DND-41 (cell line): ENCODE measurements around the gene ORC4.
"Not testable (repeated sequence)": the region's sequence is repeated elsewhere in the genome, so short reads cannot be mapped to it uniquely, and the experiment has no call there.

Experiments used
- ATAC-seq: fragments of 200-7000 bp; cut with Tn5 transposase; 3 replicates; pipeline ENCODE4 v1.9.1; 2021; ENCODE audit warnings: low read depth; ENCODE audit not compliant: insufficient read depth
- DNase-seq: peaks from one replicate; pipeline ENCODE4 v3.0.0-alpha.2; 2020
- H2AFZ ChIP-seq: 2 replicates; pipeline ENCODE4 v1.6.0; 2012; ENCODE audit warnings: low read depth, low read length
- H3K27ac ChIP-seq: 2 replicates; pipeline ENCODE4 v1.5.1; 2012; ENCODE audit warnings: low read length, inconsistent platforms
- H3K27me3 ChIP-seq: fragments of 200-600 bp; sonication (generic); 2 replicates; pipeline ENCODE4 v1.6.0; 2012; ENCODE audit warnings: low read length, mild to moderate bottlenecking, inconsistent platforms; ENCODE audit not compliant: insufficient read depth, poor library complexity
- H3K36me3 ChIP-seq: 2 replicates; pipeline ENCODE4 v1.5.1; 2012; ENCODE audit warnings: low read length, inconsistent platforms; ENCODE audit not compliant: insufficient read depth
- H3K4me1 ChIP-seq: 2 replicates; pipeline ENCODE4 v1.5.1; 2012; ENCODE audit warnings: mild to moderate bottlenecking, low read length; ENCODE audit not compliant: insufficient read depth
- H3K4me2 ChIP-seq: 2 replicates; pipeline ENCODE4 v1.6.0; 2012; ENCODE audit warnings: mild to moderate bottlenecking, moderate library complexity, low read length, inconsistent platforms; ENCODE audit not compliant: insufficient read depth
- H3K4me3 ChIP-seq, 2 experiments: fragments of 200-600 bp in 1 of 2; shearing (Covaris generic) in 1 of 2; 2 replicates each; pipeline ENCODE4 v1.5.1; 2012 to 2016; ENCODE audit warnings: inconsistent platforms in 2 of 2, low read length in 2 of 2, mild to moderate bottlenecking in 2 of 2, low read depth in 1 of 2, moderate library complexity in 1 of 2
- H3K79me2 ChIP-seq: 2 replicates; pipeline ENCODE4 v1.6.0; 2012; ENCODE audit warnings: low read length, inconsistent platforms; ENCODE audit not compliant: insufficient read depth
- H3K9ac ChIP-seq: 2 replicates; pipeline ENCODE4 v1.6.0; 2012; ENCODE audit warnings: low read depth, mild to moderate bottlenecking, inconsistent platforms, low read length, moderate library complexity
- H3K9me3 ChIP-seq: 2 replicates; pipeline ENCODE4 v1.5.1; 2012; ENCODE audit warnings: low read length, moderate library complexity, mild to moderate bottlenecking, inconsistent platforms; ENCODE audit not compliant: insufficient read depth, severe bottlenecking
- H4K20me1 ChIP-seq: 2 replicates; pipeline ENCODE4 v1.6.0; 2012; ENCODE audit warnings: low read length; ENCODE audit not compliant: insufficient read depth
- EZH2 ChIP-seq: IDR thresholded peaks from 3 replicates; pipeline ENCODE4 v1.6.1; 2012; ENCODE audit warnings: borderline replicate concordance, low read depth, mild to moderate bottlenecking, moderate library complexity, low read length, inconsistent platforms; ENCODE audit not compliant: severe bottlenecking
- TF ChIP-seq, protein P1 (sequence below): IDR thresholded peaks from 2 replicates; pipeline ENCODE4 v1.5.1; 2012; ENCODE audit warnings: borderline replicate concordance, low read length, moderate library complexity, mild to moderate bottlenecking; ENCODE audit not compliant: poor library complexity, severe bottlenecking; ENCODE audit errors: extremely low read depth

The ORC4 gene

GRCh38 chr2:148013876-148014275 is 6.7 kb downstream of the ORC4 start:
- TF ChIP-seq EZH2: no peak
- TF ChIP-seq, protein P1, sequence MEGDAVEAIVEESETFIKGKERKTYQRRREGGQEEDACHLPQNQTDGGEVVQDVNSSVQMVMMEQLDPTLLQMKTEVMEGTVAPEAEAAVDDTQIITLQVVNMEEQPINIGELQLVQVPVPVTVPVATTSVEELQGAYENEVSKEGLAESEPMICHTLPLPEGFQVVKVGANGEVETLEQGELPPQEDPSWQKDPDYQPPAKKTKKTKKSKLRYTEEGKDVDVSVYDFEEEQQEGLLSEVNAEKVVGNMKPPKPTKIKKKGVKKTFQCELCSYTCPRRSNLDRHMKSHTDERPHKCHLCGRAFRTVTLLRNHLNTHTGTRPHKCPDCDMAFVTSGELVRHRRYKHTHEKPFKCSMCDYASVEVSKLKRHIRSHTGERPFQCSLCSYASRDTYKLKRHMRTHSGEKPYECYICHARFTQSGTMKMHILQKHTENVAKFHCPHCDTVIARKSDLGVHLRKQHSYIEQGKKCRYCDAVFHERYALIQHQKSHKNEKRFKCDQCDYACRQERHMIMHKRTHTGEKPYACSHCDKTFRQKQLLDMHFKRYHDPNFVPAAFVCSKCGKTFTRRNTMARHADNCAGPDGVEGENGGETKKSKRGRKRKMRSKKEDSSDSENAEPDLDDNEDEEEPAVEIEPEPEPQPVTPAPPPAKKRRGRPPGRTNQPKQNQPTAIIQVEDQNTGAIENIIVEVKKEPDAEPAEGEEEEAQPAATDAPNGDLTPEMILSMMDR: no peak

GRCh38 chr2:148008411-148008810 is 12.1 kb downstream of the ORC4 start:
- not testable (repeated sequence) for DNase-seq, H3K27me3 ChIP-seq, H3K4me1 ChIP-seq, H3K4me3 ChIP-seq, H4K20me1 ChIP-seq, H3K9me3 ChIP-seq, H3K9ac ChIP-seq, H2AFZ ChIP-seq, ATAC-seq, H3K36me3 ChIP-seq, H3K4me2 ChIP-seq, H3K27ac ChIP-seq
- peaks cover 94% of the 10 kb centered on the region for H3K79me2 ChIP-seq

More at GRCh38 chr2:148013876-148014275, 6.7 kb downstream of the ORC4 start:
- Histone ChIP-seq H3K9me3 (no peaks in the 10 kb centered on the region), H3K79me2 (peaks cover 97% of the 10 kb centered on the region), H3K27me3 (no peaks in the 10 kb centered on the region), H3K36me3 (no peaks in the 10 kb centered on the region), H3K9ac (no peak overlapping the region), H3K4me1 (peaks cover 12% of the 10 kb centered on the region), H4K20me1 (peaks cover 4% of the 10 kb centered on the region; the same call in 1 of the 2 replicates), H3K4me2 (no peak overlapping the region), H3K4me3 (no peak overlapping the region), H2AFZ (no peak overlapping the region), H3K27ac (no peak overlapping the region)
- DNase-seq (no peak), ATAC-seq (no peak)

DNA sequence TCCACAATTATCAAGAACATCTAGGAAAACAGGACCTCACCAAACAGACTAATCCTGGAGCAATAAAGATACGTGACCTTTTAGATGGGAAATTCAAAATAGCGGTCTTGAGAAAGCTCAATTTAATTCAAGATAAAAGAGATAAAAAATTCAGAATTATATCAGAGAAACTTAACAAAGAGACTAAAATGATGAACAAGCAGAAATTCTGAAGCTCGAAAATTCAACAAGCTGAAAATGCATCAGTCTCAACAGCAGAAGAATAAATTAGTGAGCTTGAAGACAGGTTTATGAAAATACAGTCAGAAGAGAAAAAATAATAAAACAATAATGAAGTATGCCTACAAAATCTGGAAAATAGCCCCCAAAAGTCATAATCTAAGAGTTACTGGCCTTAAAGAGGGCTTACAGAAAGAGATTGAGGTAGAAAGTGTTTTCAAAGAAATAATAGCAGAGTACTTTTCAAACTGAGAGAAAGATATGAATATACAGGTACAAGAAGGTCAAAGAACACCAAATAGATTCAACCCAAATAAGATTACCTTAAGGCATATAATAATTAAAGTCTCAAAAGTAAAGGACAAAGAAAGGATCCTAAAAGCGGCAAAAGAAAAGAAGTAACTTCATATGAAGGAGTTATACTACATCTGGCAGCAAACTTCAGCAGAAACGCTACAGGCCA is 13.2 kb downstream of the ORC4 start:
- Histone ChIP-seq H3K9ac (no peak overlapping the region), H3K27me3 (no peaks in the 10 kb centered on the region), H3K4me2 (no peak overlapping the region), H3K79me2 (peaks cover 86% of the 10 kb centered on the region), H4K20me1 (peaks cover 2% of the 10 kb centered on the region; the same call in 1 of the 2 replicates), H2AFZ (no peak overlapping the region), H3K4me3 (no peak overlapping the region), H3K4me1 (no peaks in the 10 kb centered on the region), H3K27ac (no peak overlapping the region), H3K36me3 (no peaks in the 10 kb centered on the region), H3K9me3 (no peaks in the 10 kb centered on the region)
- TF ChIP-seq EZH2: no peak
- TF ChIP-seq, protein P1: no peak
- ATAC-seq (no peak), DNase-seq (no peak)

DNA sequence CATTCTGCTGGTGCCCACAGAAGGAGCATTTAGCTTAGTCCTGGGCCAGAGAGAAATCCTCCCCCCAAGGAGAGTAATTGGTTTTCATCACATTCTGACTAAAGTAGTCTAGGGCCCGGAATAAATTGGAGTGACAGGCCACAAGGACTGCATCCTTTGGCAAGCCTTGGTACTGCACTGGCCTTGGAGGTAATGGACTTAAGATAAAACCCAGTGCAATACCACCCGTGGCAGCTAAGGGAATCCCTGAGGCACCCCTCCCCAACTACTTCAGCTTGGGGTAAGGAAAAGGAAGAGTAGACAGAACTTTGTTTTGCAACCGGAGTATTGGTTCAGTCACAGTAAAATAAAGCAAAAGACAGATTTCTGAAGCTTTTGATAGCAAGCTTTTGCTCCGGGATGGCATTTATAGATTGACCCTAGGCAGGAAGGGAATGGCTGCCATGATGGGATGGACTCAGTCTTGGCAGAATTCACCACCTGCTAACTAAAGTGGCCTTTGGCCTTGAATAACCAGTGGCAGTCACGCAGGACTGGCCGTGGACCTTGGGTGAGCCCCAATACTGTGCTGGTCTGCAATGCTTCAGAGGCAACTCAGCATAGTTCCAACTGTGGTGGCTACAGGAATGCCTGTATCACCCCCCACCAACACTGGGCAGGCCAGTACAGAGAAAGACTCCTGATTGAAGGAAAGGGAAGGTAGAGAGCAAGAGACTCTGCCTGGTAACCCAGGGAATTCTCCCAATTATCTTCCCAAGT is 14.1 kb downstream of the ORC4 start:
- no peak overlapping the region for H3K4me3 ChIP-seq
- no peaks in the 10 kb centered on the region for H3K4me1 ChIP-seq
- no peak overlapping the region for H2AFZ ChIP-seq
- H3K36me3 ChIP-seq: no peaks in the 10 kb centered on the region
- no peak overlapping the region for H3K9ac ChIP-seq
- TF ChIP-seq, protein P1: no peak
- no peak for TF ChIP-seq EZH2
- ATAC-seq: peak; percentile 29; the same call in 1 of the 3 replicates
- peaks cover 82% of the 10 kb centered on the region for H3K79me2 ChIP-seq
- H3K27ac ChIP-seq: no peak overlapping the region
- no peak overlapping the region for H3K4me2 ChIP-seq
- H3K9me3 ChIP-seq: no peaks in the 10 kb centered on the region
- no peak for DNase-seq
- no peaks in the 10 kb centered on the region; the same call in 1 of the 2 replicates for H4K20me1 ChIP-seq
- no peaks in the 10 kb centered on the region for H3K27me3 ChIP-seq

DNA sequence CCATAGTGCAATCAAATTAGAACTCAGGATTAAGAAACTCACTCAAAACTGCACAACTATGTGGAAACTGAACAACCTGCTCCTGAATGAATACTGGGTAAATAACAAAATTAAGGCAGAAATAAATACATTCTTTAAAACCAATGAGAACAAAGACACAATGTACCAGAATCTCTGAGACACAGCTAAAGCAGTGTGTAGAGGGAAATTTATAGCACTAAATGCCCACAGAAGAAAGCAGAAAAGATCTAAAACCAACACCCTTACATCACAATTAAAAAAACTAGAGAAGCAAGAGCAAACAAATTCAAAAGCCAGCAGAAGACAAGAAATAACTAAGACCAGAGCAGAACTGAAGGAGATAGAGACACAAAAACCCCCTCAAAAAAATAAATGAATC is 18.1 kb downstream of the ORC4 start:
- not testable (repeated sequence) for H3K9me3 ChIP-seq, H3K9ac ChIP-seq, H3K4me2 ChIP-seq, H3K4me3 ChIP-seq, ATAC-seq, H3K4me1 ChIP-seq, H3K27me3 ChIP-seq, H3K36me3 ChIP-seq, H3K27ac ChIP-seq, H2AFZ ChIP-seq, DNase-seq, H4K20me1 ChIP-seq
- peaks cover 78% of the 10 kb centered on the region for H3K79me2 ChIP-seq
